Epithelial cell of proximal tubule (primary cell): Measurements from ENCODE around the gene NRXN3. TPM values are rescaled to one million over a fixed set of nuclear protein-coding genes. Genes with fewer than 3 reads are reported as not detected.

Source experiments
- DNase-seq: peaks from one replicate; pipeline ENCODE4 v3.0.0-alpha.2; 2011; ENCODE audit warnings: low read depth
- H3K4me3 ChIP-seq: 2 replicates; pipeline ENCODE4 v1.5.1; 2011; ENCODE audit warnings: low read depth, mild to moderate bottlenecking, low read length
- CTCF ChIP-seq: conservative IDR thresholded peaks from 2 replicates; pipeline ENCODE4 v1.5.1; 2012; ENCODE audit warnings: low read depth, mild to moderate bottlenecking, low read length
- total RNA-seq: library from RNA; depleted of rRNA; stranded (reverse); fragments of >200 nt; gene quantifications from 2 replicates; pipeline ENCODE4 v1.2.3, GENCODE V29; 2015

NRXN3 gene
- total RNA-seq, 1 donor from 2014 or later, result 1.2 TPM

GRCh38 chr14:79543348-79543747, 1373.2 kb downstream of the NRXN3 start:
- DNase-seq, result no peak
- TF ChIP-seq CTCF, result no peak
- H3K4me3 ChIP-seq, result no peak overlapping the region

- peak; percentile 3 for DNase-seq
- H3K4me3 ChIP-seq, result no peak overlapping the region
- peak; percentile 79 for TF ChIP-seq CTCF
These were observed 1374.0 kb downstream of the NRXN3 start for GRCh38 chr14:79543967-79544697.

GRCh38 chr14:79544698-79545070, 1374.5 kb downstream of the NRXN3 start:
- no peak for TF ChIP-seq CTCF
- H3K4me3 ChIP-seq, result no peak overlapping the region
- no peak for DNase-seq

- no peak for DNase-seq
- no peak overlapping the region for H3K4me3 ChIP-seq
- no peak for TF ChIP-seq CTCF
These were observed 1378.7 kb downstream of the NRXN3 start for GRCh38 chr14:79548836-79549235.

GRCh38 chr14:79549515-79549914, 1379.3 kb downstream of the NRXN3 start:
- TF ChIP-seq CTCF, result no peak
- H3K4me3 ChIP-seq, result no peak overlapping the region
- no peak for DNase-seq

GRCh38 chr14:79551523-79551922, 1381.3 kb downstream of the NRXN3 start:
- no peak overlapping the region for H3K4me3 ChIP-seq
- no peak for DNase-seq
- no peak for TF ChIP-seq CTCF

- DNase-seq, result no peak
- TF ChIP-seq CTCF, result no peak
- H3K4me3 ChIP-seq, result no peak overlapping the region
These were observed 1382.6 kb downstream of the NRXN3 start for GRCh38 chr14:79552778-79553177.
